ENCODE results near the gene WDCP.
"Not testable (repeated sequence)": the region's sequence is repeated elsewhere in the genome, so short reads cannot be mapped to it uniquely, and the experiment has no call there.

The WDCP gene

GRCh38 chr2:24021122-24021998 is 25.8 kb downstream of the WDCP start:
- peak; percentile 37 to 48 for DNase-seq

GRCh38 chr2:24020244-24020643 is 26.9 kb downstream of the WDCP start:
- DNase-seq = no peak

GRCh38 chr2:24019729-24020128 is 27.5 kb downstream of the WDCP start:
- no peak for DNase-seq

GRCh38 chr2:24018241-24018640 is 28.9 kb downstream of the WDCP start:
- no peak for DNase-seq

- no peak for DNase-seq
Observed at GRCh38 chr2:24017711-24018110, 29.5 kb downstream of the WDCP start.

- no peak for DNase-seq
Observed at GRCh38 chr2:24016853-24017703, 30.1 kb downstream of the WDCP start.

GRCh38 chr2:24016376-24016761 is 30.8 kb downstream of the WDCP start:
- DNase-seq = no peak

- no peak for DNase-seq
Observed at GRCh38 chr2:24015562-24016375, 31.4 kb downstream of the WDCP start.

GRCh38 chr2:24014902-24015301 is 32.3 kb downstream of the WDCP start:
- not testable (repeated sequence) for DNase-seq

- DNase-seq = no peak
Observed at GRCh38 chr2:24012521-24013188, 34.5 kb downstream of the WDCP start.

- DNase-seq = no peak
Observed at GRCh38 chr2:24011250-24012104, 35.7 kb downstream of the WDCP start.

GRCh38 chr2:24010477-24011249 is 36.5 kb downstream of the WDCP start:
- DNase-seq = no peak

- no peak for DNase-seq
Observed at GRCh38 chr2:24009680-24010476, 37.3 kb downstream of the WDCP start, which contains the start of gene MFSD2B. Gene MFSD2B (plus strand): TSS chr2:24010085. CDS start chr2:24010097, 12 bp downstream.

GRCh38 chr2:24009367-24009679 is 37.9 kb downstream of the WDCP start:
- DNase-seq = no peak

- DNase-seq = no peak
Observed at GRCh38 chr2:24008672-24009366, 38.4 kb downstream of the WDCP start.

GRCh38 chr2:24007693-24008092 is 39.5 kb downstream of the WDCP start:
- no peak for DNase-seq

- DNase-seq = no peak
Observed at GRCh38 chr2:23994567-23994966, 52.6 kb downstream of the WDCP start.

GRCh38 chr2:23993736-23994269 is 53.4 kb downstream of the WDCP start:
- no peak for DNase-seq

- DNase-seq = no peak
Observed at GRCh38 chr2:23992931-23993330, 54.3 kb downstream of the WDCP start.

Data from Kasumi-1 (cell line).